NCI-H128 (cell line): ENCODE results near the gene ARF5.

ENCODE experiments used
- DNase-seq: peaks from one replicate; lab custom pipeline; 2025; ENCODE audit not compliant: unreplicated experiment; lab: John Stamatoyannopoulos, UW

The ARF5 gene

DNA sequence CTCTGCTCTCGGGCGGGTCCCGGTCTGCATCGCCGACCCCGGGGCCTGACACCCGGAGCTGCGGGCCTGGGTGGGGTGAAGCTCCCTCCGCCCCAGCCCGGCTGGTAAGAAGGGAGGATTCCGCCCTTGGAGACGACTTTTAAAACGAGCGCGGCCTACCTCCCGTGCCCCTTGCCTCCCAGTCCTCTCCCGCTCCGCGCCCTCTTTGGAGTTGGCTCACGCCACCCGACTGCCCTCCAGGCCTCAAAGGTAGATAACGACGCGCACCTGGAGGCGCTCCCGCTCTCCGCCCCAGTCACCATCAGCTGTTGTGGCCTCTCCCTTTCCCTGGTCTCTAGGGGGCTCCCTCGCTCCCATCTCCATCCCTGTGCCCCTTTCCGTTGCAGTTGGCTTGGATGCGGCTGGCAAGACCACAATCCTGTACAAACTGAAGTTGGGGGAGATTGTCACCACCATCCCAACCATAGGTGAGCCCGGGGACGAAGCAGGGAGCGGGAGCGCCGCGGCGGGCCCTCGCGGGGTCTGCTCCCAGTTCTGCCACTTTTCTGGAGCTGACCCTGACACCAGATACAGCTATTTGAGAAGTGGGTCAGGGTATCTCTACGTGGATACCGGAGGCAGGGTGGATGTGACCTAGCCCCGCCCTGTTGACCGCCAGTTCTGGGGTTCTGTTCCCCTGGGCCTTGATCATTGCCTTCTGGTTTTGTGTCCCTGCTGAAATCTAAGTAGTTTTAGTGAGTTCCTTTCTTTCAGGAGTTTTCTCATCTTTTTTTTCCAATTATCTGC is 679 bp downstream of the ARF5 start:
- DNase-seq = peak; percentile 40

DNA sequence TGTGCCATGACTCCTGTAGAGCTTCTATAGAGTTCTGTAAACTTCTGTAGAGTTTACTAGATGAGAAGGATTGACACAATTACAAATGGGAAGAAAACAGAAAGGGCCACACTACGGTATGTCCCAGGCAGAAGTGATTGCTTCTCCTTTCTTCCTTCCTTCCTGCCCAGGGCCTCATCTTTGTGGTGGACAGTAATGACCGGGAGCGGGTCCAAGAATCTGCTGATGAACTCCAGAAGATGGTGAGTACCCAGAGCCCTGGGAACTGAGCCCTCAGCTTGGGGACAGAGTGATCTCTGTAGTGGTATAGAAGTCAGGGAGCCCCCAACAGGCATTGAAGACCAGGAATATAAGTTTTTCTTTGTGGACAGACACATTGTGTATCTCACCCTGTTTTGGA is 1.7 kb downstream of the ARF5 start:
- DNase-seq = no peak

DNA sequence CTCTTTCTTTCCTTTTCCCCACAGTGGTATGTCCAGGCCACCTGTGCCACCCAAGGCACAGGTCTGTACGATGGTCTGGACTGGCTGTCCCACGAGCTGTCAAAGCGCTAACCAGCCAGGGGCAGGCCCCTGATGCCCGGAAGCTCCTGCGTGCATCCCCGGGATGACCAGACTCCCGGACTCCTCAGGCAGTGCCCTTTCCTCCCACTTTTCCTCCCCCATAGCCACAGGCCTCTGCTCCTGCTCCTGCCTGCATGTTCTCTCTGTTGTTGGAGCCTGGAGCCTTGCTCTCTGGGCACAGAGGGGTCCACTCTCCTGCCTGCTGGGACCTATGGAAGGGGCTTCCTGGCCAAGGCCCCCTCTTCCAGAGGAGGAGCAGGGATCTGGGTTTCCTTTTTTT is 3.0 kb downstream of the ARF5 start:
- DNase-seq = no peak

DNA sequence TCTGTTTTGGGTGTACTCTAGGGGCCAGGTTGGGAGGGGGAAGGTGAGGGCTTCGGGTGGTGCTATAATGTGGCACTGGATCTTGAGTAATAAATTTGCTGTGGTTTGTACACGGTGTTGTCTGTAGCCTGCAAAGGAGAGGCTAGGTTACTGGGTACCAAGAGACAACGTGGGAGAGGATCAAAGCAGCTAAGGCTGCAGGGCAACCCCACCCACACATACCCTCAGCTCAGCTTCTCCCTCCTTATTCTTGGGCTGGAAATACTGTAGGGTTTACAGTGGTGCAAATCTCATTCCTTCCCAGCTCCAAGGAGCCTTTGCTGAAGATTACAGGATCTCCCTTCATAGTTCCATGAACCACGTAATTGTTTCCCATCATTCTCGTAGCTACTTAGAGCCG is 3.4 kb downstream of the ARF5 start:
- DNase-seq = no peak

DNA sequence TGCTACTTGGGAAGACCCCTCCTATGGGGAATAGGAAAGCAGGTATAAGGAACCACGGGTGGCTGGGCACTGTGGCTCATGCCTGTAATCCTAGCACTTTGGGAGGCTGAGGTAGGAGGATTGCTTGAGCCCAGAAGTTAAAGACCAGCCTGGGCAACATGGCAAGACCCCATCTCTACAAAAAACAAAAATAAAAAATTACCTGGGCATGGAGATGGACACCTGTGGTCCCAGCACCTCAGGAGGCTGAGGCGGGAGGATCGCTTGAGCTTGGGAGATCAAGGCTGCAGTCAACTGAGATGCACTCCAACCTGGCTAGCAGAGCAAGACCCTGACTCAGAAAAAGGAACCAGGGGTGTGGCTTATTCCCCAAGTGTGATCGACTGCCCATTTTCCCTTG is 4.3 kb downstream of the ARF5 start:
- no peak for DNase-seq

DNA sequence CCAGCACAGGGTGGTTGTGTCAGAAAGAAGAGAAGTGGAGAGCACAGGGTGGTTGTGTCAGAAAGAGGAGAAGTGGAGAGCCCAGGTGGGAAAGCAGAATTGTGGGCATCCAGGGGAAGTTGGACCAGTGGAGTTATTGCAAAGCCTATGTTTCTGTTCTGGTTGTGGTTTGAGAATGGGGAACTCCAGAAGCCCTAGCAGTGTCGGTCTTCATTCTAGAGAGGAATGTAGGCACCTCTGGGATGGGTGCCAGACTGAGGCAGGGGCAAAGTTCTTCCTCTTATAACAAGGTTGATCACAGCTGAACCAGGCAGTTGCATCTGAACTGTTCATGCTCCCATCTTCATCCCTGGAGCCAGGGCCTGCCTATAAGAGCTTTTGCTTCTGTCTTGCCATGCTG is 6.3 kb downstream of the ARF5 start:
- DNase-seq = no peak

DNA sequence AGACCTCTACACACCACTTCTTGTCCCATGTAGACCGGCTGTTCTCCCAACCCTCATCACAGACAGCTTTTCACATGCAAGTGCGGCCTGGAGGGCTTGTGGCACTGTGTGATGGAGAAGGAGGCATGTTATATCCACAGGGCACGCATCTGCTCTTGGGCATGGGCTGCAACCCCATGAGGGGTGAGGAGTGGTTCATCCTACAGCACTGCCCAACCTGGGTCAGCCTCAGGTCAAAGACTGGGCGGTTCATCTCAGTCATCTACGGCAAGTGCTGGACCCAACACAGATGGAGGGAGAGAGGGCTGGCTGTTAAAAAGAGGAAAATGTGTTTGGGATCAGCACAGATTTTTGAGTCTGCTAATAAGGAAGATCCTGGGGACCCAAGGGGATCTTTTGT is 7.5 kb downstream of the ARF5 start:
- no peak for DNase-seq

DNA sequence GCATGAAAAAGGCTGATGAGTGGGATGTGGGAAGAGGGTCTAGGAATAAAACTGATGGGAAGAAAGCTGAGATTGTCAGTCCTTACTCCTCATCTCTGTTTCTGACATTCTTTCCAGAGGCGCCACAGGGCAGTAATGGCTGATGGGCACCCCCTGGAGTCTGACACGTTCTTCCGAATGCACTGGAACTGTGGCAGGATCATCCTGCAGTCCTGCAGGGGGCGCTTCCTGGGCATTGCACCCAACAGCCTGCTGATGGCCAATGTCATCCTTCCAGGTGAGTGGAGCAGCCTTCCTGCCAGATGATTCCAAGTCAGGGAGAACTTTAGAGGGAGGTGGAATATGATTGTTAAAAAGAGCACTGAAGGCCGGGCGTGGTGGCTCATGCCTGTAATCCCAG is 10.1 kb downstream of the ARF5 start:
- DNase-seq = no peak

DNA sequence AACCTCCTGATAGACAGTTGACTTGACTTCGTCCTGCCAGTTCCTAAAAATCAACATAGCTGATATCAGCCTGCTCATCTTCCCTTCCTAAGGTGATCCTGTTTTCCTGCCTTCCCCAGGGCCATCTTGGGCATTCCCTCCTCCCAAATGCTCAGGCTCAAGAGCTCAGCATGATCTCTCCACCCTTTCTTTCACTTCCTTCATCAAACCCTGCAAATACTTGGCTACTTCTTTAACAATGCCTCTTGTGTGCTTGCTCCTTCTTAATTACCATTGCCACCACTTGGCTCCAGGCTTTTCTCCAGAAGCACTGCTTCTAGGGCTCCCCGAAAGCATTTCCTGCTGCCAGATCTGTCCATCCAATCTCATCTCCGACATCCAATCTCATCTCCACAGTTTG is 12.7 kb downstream of the ARF5 start:
- no peak for DNase-seq

DNA sequence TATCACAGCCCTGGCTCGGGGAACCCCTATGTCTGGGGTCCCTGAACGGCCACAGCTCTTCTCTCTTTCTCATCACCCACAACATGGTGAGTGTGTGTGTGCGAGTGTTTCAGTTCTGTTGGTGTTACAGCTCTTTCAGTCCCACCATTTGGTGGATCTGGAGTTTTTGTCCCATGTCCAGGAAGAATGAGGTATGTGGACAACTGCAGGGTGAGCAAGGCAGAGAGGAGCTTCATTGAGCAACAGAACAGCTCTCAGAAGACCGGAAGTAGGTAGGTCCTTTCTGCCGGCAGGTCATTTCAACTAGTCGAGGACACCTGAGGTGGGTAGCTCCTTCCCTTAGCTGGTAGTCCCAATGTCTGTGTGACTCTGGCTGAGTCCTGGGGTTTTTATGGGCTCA is 20.2 kb downstream of the ARF5 start:
- DNase-seq = no peak

DNA sequence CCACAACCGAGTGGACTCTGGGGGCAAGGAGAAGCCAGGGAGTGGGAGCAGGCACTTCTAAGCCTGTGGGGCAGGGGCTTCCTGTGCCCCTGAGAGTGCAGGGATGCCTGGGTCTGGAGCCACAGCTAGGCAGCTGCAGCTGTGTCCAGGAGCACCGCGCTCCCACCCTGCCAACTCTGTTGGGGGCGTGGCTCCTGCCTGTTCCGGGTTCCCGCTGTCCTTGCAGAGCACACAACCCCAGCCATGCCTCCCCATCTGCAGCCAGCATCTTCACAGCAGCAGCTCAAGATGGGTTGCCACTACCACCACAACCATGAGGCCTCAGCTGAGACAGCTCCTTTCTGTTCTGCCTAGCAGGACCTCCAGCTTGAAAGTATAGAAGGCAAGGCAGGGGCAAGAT is 21.1 kb downstream of the ARF5 start:
- DNase-seq = no peak

DNA sequence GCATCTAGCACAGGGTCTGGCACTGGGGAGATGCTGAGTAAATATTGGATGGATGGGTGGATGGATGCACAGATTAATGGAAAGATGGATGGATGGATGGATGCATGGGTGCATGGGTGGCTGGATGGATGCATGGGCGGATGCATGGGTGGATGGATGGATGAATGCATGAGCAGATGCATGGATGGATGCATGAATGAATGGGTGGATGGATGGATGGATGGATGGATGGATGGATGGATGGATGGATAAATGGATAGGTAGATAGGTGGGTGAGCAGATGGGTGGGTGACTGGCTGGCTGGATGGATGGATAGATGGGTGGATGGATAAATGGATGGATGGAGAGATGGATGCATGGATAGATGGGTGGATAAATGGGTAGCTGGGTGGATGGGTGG is 24.1 kb downstream of the ARF5 start:
- DNase-seq = no peak

DNA sequence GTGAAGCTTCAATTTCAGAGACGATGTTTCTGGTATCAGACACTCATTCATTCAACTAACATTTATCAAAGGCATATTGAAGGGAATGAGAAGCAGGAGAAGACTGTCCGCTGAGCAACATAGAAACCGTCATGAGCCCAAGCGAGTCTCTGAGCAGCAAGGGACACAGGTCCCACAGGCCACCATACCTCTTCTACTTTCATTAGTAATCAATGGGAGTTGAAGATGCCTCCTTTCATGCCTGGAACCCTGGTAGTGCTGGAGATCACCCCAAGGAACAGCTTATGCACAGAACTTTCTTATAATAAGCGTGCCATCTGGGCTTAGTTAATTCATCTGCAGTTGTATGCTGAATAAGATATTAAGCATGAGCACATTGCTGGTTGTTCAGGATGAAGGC is 28.5 kb downstream of the ARF5 start:
- DNase-seq = no peak

DNA sequence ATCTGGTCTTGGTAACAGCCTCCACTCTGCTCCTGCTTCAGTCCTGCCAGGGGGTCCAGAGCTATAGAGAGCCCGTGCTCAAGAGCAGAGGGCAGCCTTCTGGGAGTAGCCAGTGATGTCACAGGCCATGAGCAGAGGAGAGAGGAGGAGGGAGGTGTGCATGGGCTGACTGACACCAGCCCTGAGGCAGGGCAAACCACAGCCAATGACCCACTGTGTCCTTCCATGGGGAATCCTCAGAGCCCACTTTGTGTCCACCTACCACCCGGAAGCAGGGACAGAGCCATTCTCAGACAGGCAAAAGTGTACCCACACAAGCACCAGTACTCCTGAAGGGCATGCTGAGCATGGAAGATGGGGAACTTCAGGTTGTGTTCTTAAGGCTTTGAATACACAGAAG is 29.8 kb downstream of the ARF5 start, which contains the start of gene PAX4:
Gene PAX4, minus strand, starts transcription at position 101 of the 400 bp plus-strand sequence. CDS start 2,214 bp downstream, outside the sequence.
- DNase-seq = no peak

DNA sequence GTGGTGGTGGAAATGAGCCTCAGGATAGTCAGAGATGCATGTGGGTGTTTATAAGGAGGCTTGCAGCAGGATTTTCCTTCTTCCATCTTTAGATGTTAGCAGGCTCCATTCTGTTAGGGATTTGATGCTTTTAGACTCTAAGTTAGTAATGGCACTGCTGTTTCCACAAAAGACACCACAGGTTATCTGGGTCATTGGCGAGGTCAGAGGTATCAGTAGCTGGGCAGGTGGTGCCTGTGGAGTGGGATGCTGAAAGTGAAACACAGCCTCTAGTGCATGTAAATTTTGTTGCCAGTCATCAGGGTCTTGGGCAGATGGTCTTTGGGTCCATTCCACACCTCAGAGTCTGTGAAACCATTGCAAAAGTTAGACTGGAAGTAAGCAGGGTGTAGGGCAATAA is 30.6 kb downstream of the ARF5 start:
- DNase-seq = no peak

DNA sequence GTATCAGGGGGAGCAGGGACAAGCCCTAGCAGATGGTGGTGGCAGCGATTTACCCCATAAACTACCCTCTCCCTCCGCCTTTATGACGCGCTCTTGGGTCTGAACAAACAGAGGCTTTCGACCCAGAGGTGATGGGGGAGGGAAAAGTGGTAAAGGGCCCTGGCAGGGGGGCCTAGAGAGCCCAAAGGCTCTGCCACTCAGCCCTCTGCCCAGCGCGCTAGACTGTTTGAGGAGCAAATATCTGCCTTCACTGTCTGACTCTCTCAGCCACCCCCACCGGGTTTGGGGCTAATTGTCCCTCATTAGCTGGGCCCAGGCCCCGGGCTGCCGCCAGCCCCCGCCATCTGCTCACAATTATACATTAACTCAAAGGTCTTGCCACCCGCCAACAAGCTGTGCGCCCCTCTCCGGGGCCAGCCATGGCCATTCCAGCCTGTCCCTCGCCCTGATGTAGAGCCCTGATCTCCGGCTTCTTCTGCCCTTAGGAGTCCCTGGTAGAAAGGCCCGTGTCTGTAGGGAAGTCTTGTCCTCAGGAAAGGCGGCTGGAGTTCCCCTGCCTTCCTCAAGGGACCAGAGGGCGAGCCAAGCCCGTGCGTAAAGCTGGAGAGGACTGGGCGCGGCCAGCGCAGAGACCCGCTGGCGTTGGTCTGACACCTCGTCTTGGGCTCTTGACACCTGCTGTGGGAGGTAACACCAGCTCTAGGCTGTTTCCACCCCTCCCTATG is 31.6 kb downstream of the ARF5 start:
- no peak for DNase-seq

DNA sequence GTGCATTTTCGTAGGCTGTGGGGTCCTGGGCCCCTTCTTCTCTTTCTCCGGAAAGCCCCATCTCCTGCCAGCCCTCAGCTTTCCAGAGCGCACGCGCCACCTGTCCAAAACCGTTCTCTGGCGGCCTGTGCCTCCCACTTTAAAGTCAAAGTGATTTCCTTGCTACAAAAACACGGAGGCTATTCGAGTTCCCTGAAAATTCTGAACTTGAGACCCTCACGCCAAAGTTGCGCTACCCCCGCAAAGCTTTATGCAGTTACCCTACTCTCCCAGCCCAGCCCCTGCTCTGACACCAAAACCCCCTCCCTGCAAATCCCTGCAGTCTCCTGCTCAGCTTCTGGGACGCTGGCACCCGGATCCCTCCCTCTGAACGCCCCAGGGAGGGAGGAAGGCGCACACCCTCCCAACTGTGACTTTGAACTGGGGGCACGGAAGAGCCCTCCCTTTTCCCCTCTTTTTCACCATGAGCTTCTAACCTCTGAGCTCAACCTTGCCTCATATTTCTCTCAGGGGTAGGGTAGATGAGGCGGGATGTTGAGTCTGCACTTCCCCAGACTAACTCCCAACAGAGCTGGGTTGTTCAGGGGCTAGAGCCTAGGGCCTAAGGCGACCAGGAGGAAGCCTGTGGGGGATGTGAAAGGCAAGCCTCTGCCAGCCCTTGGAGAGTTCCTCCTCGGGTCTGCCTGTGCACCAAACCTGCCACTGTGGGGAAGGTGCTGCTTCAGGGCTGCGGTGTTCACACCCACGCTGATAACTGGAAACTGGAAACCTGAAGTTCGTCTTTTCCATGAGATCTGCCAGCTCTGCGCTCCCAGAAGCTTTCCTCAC is 32.4 kb downstream of the ARF5 start:
- no peak for DNase-seq

DNA sequence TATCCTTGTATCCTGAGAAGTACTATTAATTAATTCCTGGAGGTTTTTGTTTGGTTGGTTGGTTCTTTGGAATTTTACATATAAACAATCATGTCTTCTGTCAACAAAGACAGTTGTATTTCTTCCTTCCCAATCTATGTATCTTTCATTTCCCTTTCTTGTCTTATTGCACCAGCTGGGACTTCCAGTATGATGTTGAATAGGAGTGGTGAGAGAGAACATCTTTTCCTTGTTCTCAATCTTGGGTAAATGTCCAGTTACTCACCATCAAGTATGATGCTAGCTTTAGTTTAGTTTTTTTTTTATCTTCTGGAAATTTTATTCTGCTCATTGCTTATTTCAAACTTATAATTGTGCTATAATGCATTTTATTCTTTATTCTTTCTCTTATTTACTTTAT is 37.1 kb downstream of the ARF5 start:
- DNase-seq = no peak

DNA sequence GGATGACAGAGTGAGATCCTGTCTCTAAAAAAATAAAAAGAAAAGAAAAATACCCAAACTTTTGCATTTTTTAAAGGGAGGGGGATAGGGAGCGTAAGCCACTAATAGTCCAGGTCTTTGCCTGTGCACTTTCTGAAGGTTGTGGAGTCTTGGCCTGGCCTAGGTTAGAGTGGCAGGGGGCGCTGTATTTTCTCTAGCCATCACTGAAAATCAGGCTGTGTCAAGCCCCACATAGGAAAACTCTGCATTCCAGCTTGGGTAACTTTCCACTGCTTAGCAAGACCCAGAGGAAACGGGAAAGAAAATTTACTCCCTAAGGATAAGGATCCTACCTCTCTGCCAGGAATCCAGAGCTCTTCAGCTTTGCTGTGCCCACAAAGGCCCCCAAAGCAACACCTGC is 40.2 kb downstream of the ARF5 start:
- no peak for DNase-seq

DNA sequence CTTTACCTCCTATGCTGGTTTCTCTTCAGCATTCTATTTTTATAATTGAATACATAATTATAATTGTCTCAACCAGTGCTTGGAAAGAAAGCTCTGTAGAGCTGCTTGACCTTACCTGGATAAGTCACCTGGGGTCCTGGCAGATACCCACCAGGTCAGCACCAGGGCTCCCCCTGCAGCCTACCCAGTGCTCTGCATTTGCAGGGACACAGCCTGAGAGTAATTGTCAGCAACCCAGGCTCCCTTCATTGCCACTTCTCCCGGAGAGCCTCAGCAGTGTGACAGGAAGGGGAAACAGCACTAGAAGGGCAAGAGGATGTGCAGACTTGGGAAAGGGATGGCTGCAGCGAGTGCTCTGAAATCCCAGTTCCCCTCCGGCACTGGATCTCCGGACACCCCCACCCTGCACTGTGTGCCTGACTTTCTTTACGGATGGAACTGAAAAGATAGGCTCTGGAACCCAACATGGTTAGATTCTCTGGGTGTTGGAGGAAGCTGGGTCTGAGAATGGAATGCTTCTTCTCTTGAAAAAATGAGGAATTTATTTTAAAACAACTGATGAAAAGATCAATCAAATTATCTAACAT is 41.1 kb downstream of the ARF5 start:
- no peak for DNase-seq

DNA sequence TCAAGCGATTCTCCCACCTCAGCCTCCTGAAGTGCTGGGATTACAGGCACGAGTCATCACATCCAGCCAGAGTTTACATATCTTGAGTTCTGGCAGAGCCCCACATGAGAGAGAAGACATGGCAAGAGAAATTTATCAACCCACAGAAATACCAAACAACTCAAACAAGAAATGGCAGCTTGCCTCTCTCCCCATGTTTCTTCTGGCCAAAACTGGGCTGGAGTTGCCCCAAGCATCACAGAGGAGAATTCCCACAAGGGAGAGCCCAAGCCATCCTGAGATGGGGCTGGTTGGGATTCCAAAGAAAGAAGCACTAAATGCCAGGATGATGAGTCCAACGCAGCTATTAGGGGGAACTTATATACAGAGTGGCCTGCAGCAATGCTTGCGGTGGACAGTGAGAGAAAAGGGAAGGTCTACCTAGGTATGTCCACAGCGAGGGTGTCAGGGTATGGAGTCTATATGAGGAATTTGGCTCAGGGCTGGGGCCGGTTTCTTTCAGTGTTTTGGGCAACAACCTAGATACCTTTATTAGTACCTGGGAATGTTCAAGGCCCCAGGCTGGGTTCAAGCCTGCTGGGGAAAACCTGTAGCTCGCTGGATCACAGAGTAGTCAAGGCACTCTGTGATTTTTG is 44.2 kb downstream of the ARF5 start:
- no peak for DNase-seq
